Endothelial cell (in vitro differentiated cells): ENCODE measurements around the gene RAG1. TPM values are rescaled to one million over a fixed set of nuclear protein-coding genes. Genes with fewer than 3 reads are reported as not detected.

Experiments used
- DNase-seq: peaks from one replicate; pipeline ENCODE4 v3.0.0; 2021; ENCODE audit warnings: low spot score
- H3K27ac Mint-ChIP-seq: one replicate; pipeline ENCODE4 v1.8.0; 2021; ENCODE audit warnings: mixed read lengths, inconsistent platforms; ENCODE audit not compliant: unreplicated experiment
- H3K27me3 Mint-ChIP-seq: one replicate; pipeline ENCODE4 v1.8.0; 2021; ENCODE audit warnings: mild to moderate bottlenecking, moderate library complexity, mixed read lengths, inconsistent platforms; ENCODE audit not compliant: unreplicated experiment
- H3K36me3 Mint-ChIP-seq: one replicate; pipeline ENCODE4 v1.8.0; 2021; ENCODE audit warnings: mild to moderate bottlenecking, low read depth, mixed read lengths, inconsistent platforms; ENCODE audit not compliant: unreplicated experiment
- H3K4me1 Mint-ChIP-seq: one replicate; pipeline ENCODE4 v1.8.0; 2021; ENCODE audit warnings: mild to moderate bottlenecking, mixed read lengths, inconsistent platforms; ENCODE audit not compliant: unreplicated experiment
- H3K4me3 Mint-ChIP-seq: one replicate; pipeline ENCODE4 v1.8.0; 2021; ENCODE audit warnings: mild to moderate bottlenecking, mixed read lengths, inconsistent platforms; ENCODE audit not compliant: unreplicated experiment
- H3K9me3 Mint-ChIP-seq: one replicate; pipeline ENCODE4 v1.8.0; 2021; ENCODE audit warnings: mixed read lengths, inconsistent platforms; ENCODE audit not compliant: unreplicated experiment
- total RNA-seq: library from RNA; stranded (reverse); fragmentation: NEBNext Ultra II Directional; extraction: Animal tissue kit (Norgen Biotek cat#: 25700); gene quantifications from one replicate; pipeline ENCODE4 v1.2.1, GENCODE V29; 2021; ENCODE audit not compliant: unreplicated experiment
- TF ChIP-seq, protein P1 (sequence below): fragments of 200-600 bp; sonication (generic); IDR thresholded peaks from one replicate; pipeline ENCODE4 v1.5.0; 2021; ENCODE audit warnings: antibody characterized with exemption; ENCODE audit not compliant: unreplicated experiment

The RAG1 gene
- total RNA-seq, 1 donor from 2014 or later = 3.9 TPM

DNA sequence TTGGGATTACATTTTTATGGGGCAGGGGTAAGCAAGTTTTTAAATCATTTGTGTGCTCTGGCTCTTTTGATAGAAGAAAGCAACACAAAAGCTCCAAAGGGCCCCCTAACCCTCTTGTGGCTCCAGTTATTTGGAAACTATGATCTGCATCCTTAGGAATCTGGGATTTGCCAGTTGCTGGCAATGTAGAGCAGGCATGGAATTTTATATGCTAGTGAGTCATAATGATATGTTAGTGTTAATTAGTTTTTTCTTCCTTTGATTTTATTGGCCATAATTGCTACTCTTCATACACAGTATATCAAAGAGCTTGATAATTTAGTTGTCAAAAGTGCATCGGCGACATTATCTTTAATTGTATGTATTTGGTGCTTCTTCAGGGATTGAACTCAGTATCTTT is 10.1 kb downstream of the RAG1 start:
- H3K27ac Mint-ChIP-seq = no peak overlapping the region
- no peaks in the 10 kb centered on the region for H3K4me1 Mint-ChIP-seq
- no peak overlapping the region for H3K4me3 Mint-ChIP-seq
- H3K27me3 Mint-ChIP-seq = peaks cover 2% of the 10 kb centered on the region
- H3K36me3 Mint-ChIP-seq = peaks cover 8% of the 10 kb centered on the region
- DNase-seq = no peak
- peaks cover 12% of the 10 kb centered on the region for H3K9me3 Mint-ChIP-seq
- TF ChIP-seq, protein P1, sequence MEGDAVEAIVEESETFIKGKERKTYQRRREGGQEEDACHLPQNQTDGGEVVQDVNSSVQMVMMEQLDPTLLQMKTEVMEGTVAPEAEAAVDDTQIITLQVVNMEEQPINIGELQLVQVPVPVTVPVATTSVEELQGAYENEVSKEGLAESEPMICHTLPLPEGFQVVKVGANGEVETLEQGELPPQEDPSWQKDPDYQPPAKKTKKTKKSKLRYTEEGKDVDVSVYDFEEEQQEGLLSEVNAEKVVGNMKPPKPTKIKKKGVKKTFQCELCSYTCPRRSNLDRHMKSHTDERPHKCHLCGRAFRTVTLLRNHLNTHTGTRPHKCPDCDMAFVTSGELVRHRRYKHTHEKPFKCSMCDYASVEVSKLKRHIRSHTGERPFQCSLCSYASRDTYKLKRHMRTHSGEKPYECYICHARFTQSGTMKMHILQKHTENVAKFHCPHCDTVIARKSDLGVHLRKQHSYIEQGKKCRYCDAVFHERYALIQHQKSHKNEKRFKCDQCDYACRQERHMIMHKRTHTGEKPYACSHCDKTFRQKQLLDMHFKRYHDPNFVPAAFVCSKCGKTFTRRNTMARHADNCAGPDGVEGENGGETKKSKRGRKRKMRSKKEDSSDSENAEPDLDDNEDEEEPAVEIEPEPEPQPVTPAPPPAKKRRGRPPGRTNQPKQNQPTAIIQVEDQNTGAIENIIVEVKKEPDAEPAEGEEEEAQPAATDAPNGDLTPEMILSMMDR = no peak

DNA sequence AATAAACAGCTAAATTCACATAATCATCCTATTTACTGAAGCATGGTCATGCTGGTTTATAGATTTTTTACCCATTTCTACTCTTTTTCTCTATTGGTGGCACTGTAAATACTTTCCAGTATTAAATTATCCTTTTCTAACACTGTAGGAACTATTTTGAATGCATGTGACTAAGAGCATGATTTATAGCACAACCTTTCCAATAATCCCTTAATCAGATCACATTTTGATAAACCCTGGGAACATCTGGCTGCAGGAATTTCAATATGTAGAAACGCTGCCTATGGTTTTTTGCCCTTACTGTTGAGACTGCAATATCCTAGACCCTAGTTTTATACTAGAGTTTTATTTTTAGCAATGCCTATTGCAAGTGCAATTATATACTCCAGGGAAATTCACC is 10.7 kb downstream of the RAG1 start:
- peaks cover 12% of the 10 kb centered on the region for H3K9me3 Mint-ChIP-seq
- H3K4me1 Mint-ChIP-seq = no peaks in the 10 kb centered on the region
- TF ChIP-seq, protein P1 = no peak
- H3K4me3 Mint-ChIP-seq = no peak overlapping the region
- no peak overlapping the region for H3K27ac Mint-ChIP-seq
- H3K36me3 Mint-ChIP-seq = peaks cover 8% of the 10 kb centered on the region
- DNase-seq = no peak
- H3K27me3 Mint-ChIP-seq = peaks cover 2% of the 10 kb centered on the region

DNA sequence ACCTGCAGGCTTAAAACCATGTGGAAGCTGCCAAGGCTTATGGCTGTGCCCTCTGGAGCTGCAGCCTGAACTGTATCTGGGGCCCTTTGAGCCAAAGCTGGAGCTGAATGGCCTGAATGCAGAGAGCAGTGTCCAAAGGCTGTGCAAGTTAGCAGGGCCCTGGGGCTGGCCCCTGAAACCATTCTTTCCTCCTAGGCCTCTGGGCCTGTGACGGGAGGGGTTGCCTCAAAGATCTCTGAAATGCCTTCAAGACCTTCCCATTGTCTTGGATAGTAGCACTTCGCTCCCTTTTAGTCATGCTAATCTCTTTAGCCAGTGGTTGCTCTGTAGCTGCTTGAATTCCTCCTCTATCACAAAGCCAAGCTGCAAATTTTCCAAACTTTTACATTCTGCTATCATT is 13.7 kb downstream of the RAG1 start:
- TF ChIP-seq, protein P1 = no peak
- Mint-ChIP-seq H3K9me3 (peaks cover 12% of the 10 kb centered on the region), H3K27me3 (no peaks in the 10 kb centered on the region), H3K4me3 (no peak overlapping the region), H3K4me1 (no peaks in the 10 kb centered on the region), H3K27ac (no peak overlapping the region), H3K36me3 (no peaks in the 10 kb centered on the region)
- DNase-seq = no peak

DNA sequence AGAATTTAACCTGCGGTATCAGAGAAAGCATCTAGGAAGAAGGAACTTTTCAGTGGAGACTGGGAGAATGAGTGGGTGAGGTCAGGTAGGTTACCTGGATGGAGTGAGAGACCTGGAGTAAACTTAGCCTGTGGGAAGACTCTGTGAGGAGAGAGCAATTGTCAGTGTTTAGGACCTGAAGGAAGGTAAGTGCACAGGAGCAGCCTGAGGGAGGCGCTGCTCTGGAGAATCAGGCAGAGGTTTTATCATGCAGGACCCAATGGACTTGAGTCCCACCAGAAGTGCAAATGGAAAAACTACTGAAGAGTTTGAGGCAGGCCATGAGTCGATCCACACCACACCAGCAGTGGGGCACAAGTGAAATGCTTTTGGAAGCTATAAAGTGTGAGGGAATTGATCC is 15.9 kb downstream of the RAG1 start:
- TF ChIP-seq, protein P1 = no peak
- Mint-ChIP-seq H3K9me3 (peaks cover 12% of the 10 kb centered on the region), H3K36me3 (no peaks in the 10 kb centered on the region), H3K4me3 (no peak overlapping the region), H3K27ac (no peak overlapping the region), H3K27me3 (no peaks in the 10 kb centered on the region), H3K4me1 (no peaks in the 10 kb centered on the region)
- DNase-seq = no peak

DNA sequence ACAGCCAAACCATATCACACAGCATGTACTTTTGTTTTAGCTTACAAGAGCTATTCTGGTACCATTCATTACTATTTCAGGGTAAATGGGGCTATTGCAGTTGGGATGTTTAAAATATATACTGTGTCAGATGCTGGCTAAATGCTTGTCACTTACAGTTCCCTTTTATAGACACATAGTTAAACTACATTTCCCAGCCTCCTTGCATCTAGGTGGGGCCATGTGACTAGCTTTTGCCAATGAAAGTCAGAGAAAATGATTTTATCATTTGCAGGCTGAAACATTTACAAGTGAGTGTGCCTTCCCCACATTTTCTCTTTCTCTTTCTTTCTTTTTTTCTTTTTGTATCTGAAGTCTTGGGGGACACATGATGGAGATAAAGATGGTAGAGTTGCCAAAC is 18.7 kb downstream of the RAG1 start:
- H3K36me3 Mint-ChIP-seq = no peaks in the 10 kb centered on the region
- peaks cover 5% of the 10 kb centered on the region for H3K9me3 Mint-ChIP-seq
- peaks cover 4% of the 10 kb centered on the region for H3K27me3 Mint-ChIP-seq
- H3K4me1 Mint-ChIP-seq = no peaks in the 10 kb centered on the region
- TF ChIP-seq, protein P1 = no peak
- DNase-seq = no peak
- no peak overlapping the region for H3K4me3 Mint-ChIP-seq
- no peak overlapping the region for H3K27ac Mint-ChIP-seq
